SK-N-SH treated with all-trans-retinoic acid at 6 μM for 48 hours (cell line): Measurements from ENCODE around the gene GRIN1.

Experiments
- ATAC-seq: fragments of 200-7000 bp; cut with Tn5 transposase; 3 replicates; pipeline ENCODE4 v1.9.1; 2020; ENCODE audit warnings: mild to moderate bottlenecking, moderate library complexity
- ARNTL ChIP-seq: fragments of 450-650 bp; formaldehyde crosslinking; IDR thresholded peaks from 2 replicates; pipeline ENCODE4 v1.5.0; 2020; ENCODE audit warnings: low read depth, mild to moderate bottlenecking, moderate library complexity, borderline replicate concordance
- ISL1 ChIP-seq: fragments of 250-450 bp; sonication (Bioruptor Pico); IDR thresholded peaks from 2 replicates; pipeline ENCODE4 v2.1.2; 2022; ENCODE audit warnings: mild to moderate bottlenecking, moderate library complexity
- OSR1 ChIP-seq: fragments of 250-450 bp; sonication (Bioruptor Pico); IDR thresholded peaks from 2 replicates; pipeline ENCODE4 v1.8.0; 2022; ENCODE audit warnings: moderate library complexity, mild to moderate bottlenecking, inconsistent platforms
- PPARA ChIP-seq: fragments of 250-450 bp; sonication (Bioruptor Pico); IDR thresholded peaks from 2 replicates; pipeline ENCODE4 v1.5.0; 2020; ENCODE audit warnings: mild to moderate bottlenecking, borderline replicate concordance
- RARB ChIP-seq: fragments of 250-450 bp; sonication (Bioruptor Pico); IDR thresholded peaks from 2 replicates; pipeline ENCODE4 v1.8.0; 2021; ENCODE audit warnings: mild to moderate bottlenecking, moderate library complexity
- TCF4 ChIP-seq: fragments of 250-450 bp; sonication (Bioruptor Pico); IDR thresholded peaks from 2 replicates; pipeline ENCODE4 v1.8.0; 2021; ENCODE audit warnings: mild to moderate bottlenecking, moderate library complexity, borderline replicate concordance
- TOX ChIP-seq: fragments of 250-450 bp; sonication (Bioruptor Pico); IDR thresholded peaks from 2 replicates; pipeline ENCODE4 v1.8.0; 2021; ENCODE audit warnings: mild to moderate bottlenecking, moderate library complexity, borderline replicate concordance
- ZC3H10 ChIP-seq: fragments of 250-450 bp; sonication (Bioruptor Pico); IDR thresholded peaks from 2 replicates; pipeline ENCODE4 v1.5.1; 2021; ENCODE audit warnings: mild to moderate bottlenecking, moderate library complexity
- ZFP3 ChIP-seq: fragments of 250-450 bp; sonication (Bioruptor Pico); IDR thresholded peaks from 2 replicates; pipeline ENCODE4 v1.5.0; 2020; ENCODE audit warnings: mild to moderate bottlenecking, moderate library complexity
- ZFP30 ChIP-seq: fragments of 450-650 bp; formaldehyde crosslinking; IDR thresholded peaks from 2 replicates; pipeline ENCODE4 v1.5.0; 2022; ENCODE audit warnings: mild to moderate bottlenecking, moderate library complexity
- ZNF70 ChIP-seq: fragments of 450-650 bp; formaldehyde crosslinking; IDR thresholded peaks from 2 replicates; pipeline ENCODE4 v1.5.0; 2020; ENCODE audit warnings: mild to moderate bottlenecking, moderate library complexity
- TF ChIP-seq, protein P1 (sequence below): fragments of 250-450 bp; sonication (Bioruptor Pico); IDR thresholded peaks from 2 replicates; pipeline ENCODE4 v1.5.1; 2020; ENCODE audit warnings: low read depth, mild to moderate bottlenecking, moderate library complexity
- TF ChIP-seq, protein P2 (sequence below): fragments of 250-450 bp; sonication (Bioruptor Pico); IDR thresholded peaks from 2 replicates; pipeline ENCODE4 v1.8.0; 2021; ENCODE audit warnings: low read depth, mild to moderate bottlenecking, moderate library complexity, borderline replicate concordance
- TF ChIP-seq, protein P3 (sequence below): fragments of 250-450 bp; sonication (Bioruptor Pico); IDR thresholded peaks from 2 replicates; pipeline ENCODE4 v1.5.0; 2020; ENCODE audit warnings: mild to moderate bottlenecking, moderate library complexity
- TF ChIP-seq, protein P4 (sequence below): fragments of 250-450 bp; sonication (Bioruptor Pico); IDR thresholded peaks from 2 replicates; pipeline ENCODE4 v1.5.1; 2021; ENCODE audit warnings: mild to moderate bottlenecking, moderate library complexity

The GRIN1 gene

DNA sequence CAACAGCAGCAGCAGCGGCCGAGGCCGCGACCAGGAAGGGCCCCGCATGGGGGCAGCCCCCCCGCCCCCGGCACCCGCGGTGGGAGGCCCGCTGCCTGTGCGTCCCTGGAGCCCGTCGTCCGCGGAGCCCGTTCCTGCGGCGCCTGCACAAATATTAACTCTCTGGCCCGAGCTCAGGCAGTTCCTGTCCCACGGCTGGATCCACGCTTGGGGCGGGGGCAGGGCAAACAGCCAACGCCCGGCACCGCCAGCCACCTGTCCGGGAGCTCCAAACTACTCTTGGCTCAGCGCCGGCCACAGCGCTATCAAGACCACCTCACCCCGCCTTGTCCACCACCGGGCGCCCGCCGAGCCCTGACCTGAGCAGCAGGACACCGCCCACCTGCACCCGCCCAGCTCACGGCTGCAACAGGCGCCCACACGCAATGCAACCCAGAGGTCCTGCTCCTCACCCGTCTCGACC lies 31.0 kb downstream of the GRIN1 start, which contains the start of gene LRRC26:
LRRC26 (minus strand) TSS at position 156 of the 463 bp plus-strand sequence; CDS start at position 48, 108 bp downstream.
- TF ChIP-seq OSR1 (CRISPR knock-in tag) (no peak), ARNTL (CRISPR knock-in tag) (no peak), ISL1 (CRISPR knock-in tag) (no peak), RARB (CRISPR knock-in tag) (no peak), PPARA (no peak), ZFP30 (CRISPR knock-in tag) (no peak), ZC3H10 (no peak), ZNF70 (CRISPR knock-in tag) (no peak), TCF4 (no peak)
- TF ChIP-seq, protein P1, sequence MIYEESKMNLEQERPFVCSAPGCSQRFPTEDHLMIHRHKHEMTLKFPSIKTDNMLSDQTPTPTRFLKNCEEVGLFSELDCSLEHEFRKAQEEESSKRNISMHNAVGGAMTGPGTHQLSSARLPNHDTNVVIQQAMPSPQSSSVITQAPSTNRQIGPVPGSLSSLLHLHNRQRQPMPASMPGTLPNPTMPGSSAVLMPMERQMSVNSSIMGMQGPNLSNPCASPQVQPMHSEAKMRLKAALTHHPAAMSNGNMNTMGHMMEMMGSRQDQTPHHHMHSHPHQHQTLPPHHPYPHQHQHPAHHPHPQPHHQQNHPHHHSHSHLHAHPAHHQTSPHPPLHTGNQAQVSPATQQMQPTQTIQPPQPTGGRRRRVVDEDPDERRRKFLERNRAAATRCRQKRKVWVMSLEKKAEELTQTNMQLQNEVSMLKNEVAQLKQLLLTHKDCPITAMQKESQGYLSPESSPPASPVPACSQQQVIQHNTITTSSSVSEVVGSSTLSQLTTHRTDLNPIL (CRISPR knock-in tag) = no peak
- ATAC-seq = no peak

DNA sequence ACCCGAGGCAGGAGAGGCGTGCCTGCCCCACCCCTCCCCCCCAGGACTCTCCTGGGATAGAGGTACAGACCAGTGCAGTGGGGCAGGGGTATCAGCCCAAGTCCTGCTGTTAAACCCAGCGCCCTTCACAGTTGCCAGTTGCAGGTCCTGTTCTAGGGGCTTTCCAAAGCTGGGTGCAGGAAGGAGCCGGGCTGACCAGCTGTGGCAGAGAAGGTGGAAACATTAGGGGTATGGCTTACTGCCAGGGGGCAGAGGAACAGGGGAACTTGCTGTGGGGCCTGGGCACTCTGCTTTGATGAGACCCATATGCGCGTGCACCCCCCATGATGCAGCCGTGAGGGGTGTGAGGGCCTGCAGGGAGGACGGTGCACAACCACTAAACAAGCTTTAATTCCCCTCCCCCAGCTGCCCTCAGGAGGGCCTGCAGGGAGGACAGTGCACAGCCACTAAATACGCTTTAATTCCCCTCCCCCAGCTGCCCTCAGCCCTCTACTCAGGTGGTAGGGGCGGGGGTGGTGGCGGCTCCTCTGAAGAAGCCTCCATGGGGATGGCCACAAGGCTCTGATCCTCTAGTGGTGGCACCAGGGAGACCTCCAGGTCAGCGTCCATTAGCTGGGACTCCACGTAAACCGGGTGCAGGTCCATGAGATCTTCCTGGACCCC lies 31.7 kb downstream of the GRIN1 start:
- no peak for ATAC-seq
- TF ChIP-seq TOX (CRISPR knock-in tag) = no peak
- TF ChIP-seq, protein P2, sequence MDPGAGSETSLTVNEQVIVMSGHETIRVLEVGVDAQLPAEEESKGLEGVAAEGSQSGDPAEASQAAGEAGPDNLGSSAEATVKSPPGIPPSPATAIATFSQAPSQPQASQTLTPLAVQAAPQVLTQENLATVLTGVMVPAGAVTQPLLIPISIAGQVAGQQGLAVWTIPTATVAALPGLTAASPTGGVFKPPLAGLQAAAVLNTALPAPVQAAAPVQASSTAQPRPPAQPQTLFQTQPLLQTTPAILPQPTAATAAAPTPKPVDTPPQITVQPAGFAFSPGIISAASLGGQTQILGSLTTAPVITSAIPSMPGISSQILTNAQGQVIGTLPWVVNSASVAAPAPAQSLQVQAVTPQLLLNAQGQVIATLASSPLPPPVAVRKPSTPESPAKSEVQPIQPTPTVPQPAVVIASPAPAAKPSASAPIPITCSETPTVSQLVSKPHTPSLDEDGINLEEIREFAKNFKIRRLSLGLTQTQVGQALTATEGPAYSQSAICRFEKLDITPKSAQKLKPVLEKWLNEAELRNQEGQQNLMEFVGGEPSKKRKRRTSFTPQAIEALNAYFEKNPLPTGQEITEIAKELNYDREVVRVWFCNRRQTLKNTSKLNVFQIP (CRISPR knock-in tag) = no peak

DNA sequence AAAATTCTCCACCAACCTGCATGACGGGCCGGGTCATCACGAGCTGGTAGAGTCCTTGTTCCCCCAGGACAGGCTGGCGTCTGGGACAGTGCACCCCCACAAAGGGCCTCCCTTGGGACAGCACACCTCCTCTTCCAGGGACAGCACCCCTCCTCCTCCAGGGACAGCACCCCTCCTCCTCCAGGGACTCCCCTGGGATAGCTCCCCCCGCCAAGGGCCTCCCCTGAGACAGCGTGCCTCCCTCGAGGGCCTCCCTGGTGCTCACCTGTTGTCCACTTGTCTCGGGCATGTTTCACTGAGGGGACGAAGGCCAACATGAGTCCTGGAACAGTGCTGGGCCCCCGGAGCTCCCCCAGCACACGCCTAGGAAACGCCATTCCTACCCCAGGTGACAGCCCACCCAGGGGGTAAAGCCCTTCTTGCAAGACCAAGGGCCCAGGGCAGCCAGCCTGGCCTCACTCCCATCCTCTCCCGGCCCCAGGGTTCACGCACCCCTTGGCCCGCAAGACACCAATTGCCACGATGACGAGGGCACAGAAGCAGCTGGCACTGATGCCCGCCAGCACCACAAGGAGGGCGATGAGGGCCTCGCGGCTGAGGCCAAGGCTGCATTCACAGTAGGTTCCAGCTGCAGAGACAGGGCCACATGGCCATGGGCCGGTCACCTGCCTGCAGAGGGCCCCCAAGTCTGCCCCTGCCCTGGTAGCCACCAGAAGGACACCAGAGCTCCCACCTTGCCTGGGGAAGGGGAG lies 32.4 kb downstream of the GRIN1 start:
- TF ChIP-seq ZFP30 (CRISPR knock-in tag) = no peak
- TF ChIP-seq, protein P3, sequence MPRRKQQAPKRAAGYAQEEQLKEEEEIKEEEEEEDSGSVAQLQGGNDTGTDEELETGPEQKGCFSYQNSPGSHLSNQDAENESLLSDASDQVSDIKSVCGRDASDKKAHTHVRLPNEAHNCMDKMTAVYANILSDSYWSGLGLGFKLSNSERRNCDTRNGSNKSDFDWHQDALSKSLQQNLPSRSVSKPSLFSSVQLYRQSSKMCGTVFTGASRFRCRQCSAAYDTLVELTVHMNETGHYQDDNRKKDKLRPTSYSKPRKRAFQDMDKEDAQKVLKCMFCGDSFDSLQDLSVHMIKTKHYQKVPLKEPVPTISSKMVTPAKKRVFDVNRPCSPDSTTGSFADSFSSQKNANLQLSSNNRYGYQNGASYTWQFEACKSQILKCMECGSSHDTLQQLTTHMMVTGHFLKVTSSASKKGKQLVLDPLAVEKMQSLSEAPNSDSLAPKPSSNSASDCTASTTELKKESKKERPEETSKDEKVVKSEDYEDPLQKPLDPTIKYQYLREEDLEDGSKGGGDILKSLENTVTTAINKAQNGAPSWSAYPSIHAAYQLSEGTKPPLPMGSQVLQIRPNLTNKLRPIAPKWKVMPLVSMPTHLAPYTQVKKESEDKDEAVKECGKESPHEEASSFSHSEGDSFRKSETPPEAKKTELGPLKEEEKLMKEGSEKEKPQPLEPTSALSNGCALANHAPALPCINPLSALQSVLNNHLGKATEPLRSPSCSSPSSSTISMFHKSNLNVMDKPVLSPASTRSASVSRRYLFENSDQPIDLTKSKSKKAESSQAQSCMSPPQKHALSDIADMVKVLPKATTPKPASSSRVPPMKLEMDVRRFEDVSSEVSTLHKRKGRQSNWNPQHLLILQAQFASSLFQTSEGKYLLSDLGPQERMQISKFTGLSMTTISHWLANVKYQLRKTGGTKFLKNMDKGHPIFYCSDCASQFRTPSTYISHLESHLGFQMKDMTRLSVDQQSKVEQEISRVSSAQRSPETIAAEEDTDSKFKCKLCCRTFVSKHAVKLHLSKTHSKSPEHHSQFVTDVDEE (CRISPR knock-in tag) = no peak
- no peak for TF ChIP-seq ZFP3 (CRISPR knock-in tag)
- TF ChIP-seq, protein P1 (CRISPR knock-in tag) = no peak
- TF ChIP-seq, protein P2 (CRISPR knock-in tag) = no peak
- no peak for TF ChIP-seq PPARA
- TF ChIP-seq TOX (CRISPR knock-in tag) = no peak
- TF ChIP-seq, protein P4, sequence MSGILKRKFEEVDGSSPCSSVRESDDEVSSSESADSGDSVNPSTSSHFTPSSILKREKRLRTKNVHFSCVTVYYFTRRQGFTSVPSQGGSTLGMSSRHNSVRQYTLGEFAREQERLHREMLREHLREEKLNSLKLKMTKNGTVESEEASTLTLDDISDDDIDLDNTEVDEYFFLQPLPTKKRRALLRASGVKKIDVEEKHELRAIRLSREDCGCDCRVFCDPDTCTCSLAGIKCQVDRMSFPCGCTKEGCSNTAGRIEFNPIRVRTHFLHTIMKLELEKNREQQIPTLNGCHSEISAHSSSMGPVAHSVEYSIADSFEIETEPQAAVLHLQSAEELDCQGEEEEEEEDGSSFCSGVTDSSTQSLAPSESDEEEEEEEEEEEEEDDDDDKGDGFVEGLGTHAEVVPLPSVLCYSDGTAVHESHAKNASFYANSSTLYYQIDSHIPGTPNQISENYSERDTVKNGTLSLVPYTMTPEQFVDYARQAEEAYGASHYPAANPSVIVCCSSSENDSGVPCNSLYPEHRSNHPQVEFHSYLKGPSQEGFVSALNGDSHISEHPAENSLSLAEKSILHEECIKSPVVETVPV (CRISPR knock-in tag) = no peak
- no peak for TF ChIP-seq ZC3H10
- no peak for TF ChIP-seq ZNF70 (CRISPR knock-in tag)
- TF ChIP-seq, all 23 proteins: peak for 0
- no peak for ATAC-seq
